ENCODE measurements around the gene PDLIM3.

The PDLIM3 gene

GRCh38 chr4:185463541-185463940 lies 71.8 kb downstream of the PDLIM3 start:
- H3K4me3 ChIP-seq (ENCODE audit: low read depth, low read length) = no peak overlapping the region
- no peak for TF ChIP-seq CTCF (IDR thresholded peaks at IDR 0.05; ENCODE audit: low read depth, low read length)

GRCh38 chr4:185461565-185461964 lies 73.7 kb downstream of the PDLIM3 start:
- no peak for TF ChIP-seq CTCF (IDR thresholded peaks at IDR 0.05; ENCODE audit: low read depth, low read length)
- H3K4me3 ChIP-seq (ENCODE audit: low read depth, low read length) = no peak overlapping the region

- TF ChIP-seq CTCF (IDR thresholded peaks at IDR 0.05; ENCODE audit: low read depth, low read length) = no peak
- H3K4me3 ChIP-seq (ENCODE audit: low read depth, low read length) = no peak overlapping the region
Measured at GRCh38 chr4:185457136-185457535, 78.2 kb downstream of the PDLIM3 start.

GRCh38 chr4:185456131-185456530 lies 79.2 kb downstream of the PDLIM3 start:
- no peak overlapping the region for H3K4me3 ChIP-seq (ENCODE audit: low read depth, low read length)
- TF ChIP-seq CTCF (IDR thresholded peaks at IDR 0.05; ENCODE audit: low read depth, low read length) = no peak

All from WI38 (cell line).